Osteocyte (in vitro differentiated cells): Measurements from ENCODE around the gene ZBTB16. TPM values are rescaled to one million over a fixed set of nuclear protein-coding genes. Genes with fewer than 3 reads are reported as not detected.

Source experiments
- DNase-seq: peaks from one replicate; pipeline ENCODE4 v3.0.0; 2021; ENCODE audit warnings: mixed read lengths; ENCODE audit not compliant: unreplicated experiment; ENCODE audit errors: extremely low spot score
- H3K27ac Mint-ChIP-seq: one replicate; pipeline ENCODE4 v1.8.0; 2021; ENCODE audit warnings: mild to moderate bottlenecking, mixed read lengths; ENCODE audit not compliant: unreplicated experiment
- H3K27me3 Mint-ChIP-seq: one replicate; pipeline ENCODE4 v1.8.0; 2021; ENCODE audit warnings: mixed read lengths; ENCODE audit not compliant: unreplicated experiment
- H3K36me3 Mint-ChIP-seq: one replicate; pipeline ENCODE4 v1.8.0; 2021; ENCODE audit warnings: mixed read lengths; ENCODE audit not compliant: unreplicated experiment
- H3K4me1 Mint-ChIP-seq: one replicate; pipeline ENCODE4 v1.8.0; 2021; ENCODE audit warnings: mixed read lengths; ENCODE audit not compliant: unreplicated experiment
- H3K4me3 Mint-ChIP-seq: one replicate; pipeline ENCODE4 v1.8.0; 2021; ENCODE audit warnings: mild to moderate bottlenecking, moderate library complexity, mixed read lengths; ENCODE audit not compliant: unreplicated experiment
- H3K9me3 Mint-ChIP-seq: one replicate; pipeline ENCODE4 v1.8.0; 2021; ENCODE audit warnings: mixed read lengths; ENCODE audit not compliant: unreplicated experiment
- total RNA-seq: library from RNA; stranded (reverse); gene quantifications from 2 replicates; pipeline ENCODE4 v1.2.1, GENCODE V29; 2021
- TF ChIP-seq, protein P1 (sequence below): fragments of 200-600 bp; sonication (generic); IDR thresholded peaks from 2 replicates; pipeline ENCODE4 v1.5.0; 2021; ENCODE audit warnings: antibody characterized with exemption, mild to moderate bottlenecking, moderate library complexity

ZBTB16 gene
- total RNA-seq, 1 donor from 2014 or later, result 20.3 TPM

DNA sequence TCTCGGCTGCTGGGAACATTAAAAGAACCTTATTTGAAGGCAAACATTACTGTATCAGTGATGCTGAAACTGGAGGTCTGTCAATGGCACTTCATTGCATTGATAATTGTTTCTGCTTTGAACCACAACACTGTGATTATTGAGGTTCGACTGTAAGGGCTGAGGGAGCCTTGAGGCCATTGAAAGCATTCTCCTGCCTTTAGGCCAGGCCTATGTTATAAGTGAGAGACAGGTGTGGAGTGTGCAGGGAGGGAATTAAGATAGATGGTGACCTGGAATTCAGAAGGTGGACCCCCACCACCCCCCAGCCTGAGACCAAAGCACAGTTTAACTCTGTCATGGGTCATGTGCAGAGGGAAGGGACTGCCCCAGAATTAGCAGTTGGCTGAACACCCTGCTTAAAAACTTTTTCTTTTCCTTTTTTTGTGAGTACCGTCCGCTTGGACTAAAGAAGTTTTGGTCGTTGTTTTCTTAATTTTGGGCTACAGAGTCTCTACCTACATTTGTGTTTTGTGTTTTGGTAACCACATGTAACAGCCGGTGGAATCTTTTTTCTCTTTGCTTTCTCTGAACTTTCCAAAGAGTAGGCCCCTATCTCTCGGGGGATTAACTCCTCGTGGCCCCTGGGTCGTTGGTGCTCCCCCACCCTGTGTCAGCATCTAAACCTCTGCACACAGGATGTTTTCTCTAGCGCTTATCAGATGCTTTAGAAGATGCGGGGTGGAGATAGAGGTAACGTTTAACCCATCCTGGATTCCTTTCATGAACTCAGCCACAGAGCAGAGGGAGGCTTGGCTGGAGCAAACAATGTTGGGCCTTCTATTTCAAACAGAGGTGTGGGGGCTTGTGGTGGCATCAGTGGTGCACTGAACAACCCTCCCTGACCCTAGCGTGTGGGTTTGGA, 43.7 kb downstream of the ZBTB16 start:
- no peak overlapping the region for H3K4me3 Mint-ChIP-seq
- H3K27me3 Mint-ChIP-seq, result peaks cover 41% of the 10 kb centered on the region
- no peak for DNase-seq
- peaks cover 11% of the 10 kb centered on the region for H3K36me3 Mint-ChIP-seq
- H3K9me3 Mint-ChIP-seq, result no peaks in the 10 kb centered on the region
- H3K27ac Mint-ChIP-seq, result no peak overlapping the region
- TF ChIP-seq, protein P1, sequence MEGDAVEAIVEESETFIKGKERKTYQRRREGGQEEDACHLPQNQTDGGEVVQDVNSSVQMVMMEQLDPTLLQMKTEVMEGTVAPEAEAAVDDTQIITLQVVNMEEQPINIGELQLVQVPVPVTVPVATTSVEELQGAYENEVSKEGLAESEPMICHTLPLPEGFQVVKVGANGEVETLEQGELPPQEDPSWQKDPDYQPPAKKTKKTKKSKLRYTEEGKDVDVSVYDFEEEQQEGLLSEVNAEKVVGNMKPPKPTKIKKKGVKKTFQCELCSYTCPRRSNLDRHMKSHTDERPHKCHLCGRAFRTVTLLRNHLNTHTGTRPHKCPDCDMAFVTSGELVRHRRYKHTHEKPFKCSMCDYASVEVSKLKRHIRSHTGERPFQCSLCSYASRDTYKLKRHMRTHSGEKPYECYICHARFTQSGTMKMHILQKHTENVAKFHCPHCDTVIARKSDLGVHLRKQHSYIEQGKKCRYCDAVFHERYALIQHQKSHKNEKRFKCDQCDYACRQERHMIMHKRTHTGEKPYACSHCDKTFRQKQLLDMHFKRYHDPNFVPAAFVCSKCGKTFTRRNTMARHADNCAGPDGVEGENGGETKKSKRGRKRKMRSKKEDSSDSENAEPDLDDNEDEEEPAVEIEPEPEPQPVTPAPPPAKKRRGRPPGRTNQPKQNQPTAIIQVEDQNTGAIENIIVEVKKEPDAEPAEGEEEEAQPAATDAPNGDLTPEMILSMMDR, result no peak
- H3K4me1 Mint-ChIP-seq, result peaks cover 11% of the 10 kb centered on the region

DNA sequence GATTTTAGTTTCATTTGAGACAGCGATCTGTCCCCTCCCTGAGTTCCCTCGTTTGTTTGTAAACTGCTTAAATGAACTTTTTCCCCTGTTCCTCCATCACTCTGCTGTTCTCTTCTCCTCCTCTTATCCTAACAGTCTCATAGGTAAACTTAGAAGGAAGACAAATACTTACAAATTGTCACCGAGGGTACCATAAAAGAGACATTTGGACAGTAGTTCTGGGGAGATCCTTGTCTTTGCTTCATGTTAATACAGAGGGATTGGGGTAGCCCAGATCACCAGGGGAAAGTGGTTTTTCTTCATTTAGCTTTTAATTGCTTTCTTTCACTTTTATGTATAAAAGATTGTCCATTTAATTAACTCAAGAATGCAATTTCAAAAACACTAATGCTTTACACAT, 46.1 kb downstream of the ZBTB16 start:
- H3K27me3 Mint-ChIP-seq, result peaks cover 51% of the 10 kb centered on the region
- peaks cover 13% of the 10 kb centered on the region for H3K36me3 Mint-ChIP-seq
- no peak overlapping the region for H3K4me3 Mint-ChIP-seq
- H3K9me3 Mint-ChIP-seq, result no peaks in the 10 kb centered on the region
- TF ChIP-seq, protein P1, result no peak
- no peak overlapping the region for H3K27ac Mint-ChIP-seq
- H3K4me1 Mint-ChIP-seq, result peaks cover 23% of the 10 kb centered on the region
- no peak for DNase-seq

DNA sequence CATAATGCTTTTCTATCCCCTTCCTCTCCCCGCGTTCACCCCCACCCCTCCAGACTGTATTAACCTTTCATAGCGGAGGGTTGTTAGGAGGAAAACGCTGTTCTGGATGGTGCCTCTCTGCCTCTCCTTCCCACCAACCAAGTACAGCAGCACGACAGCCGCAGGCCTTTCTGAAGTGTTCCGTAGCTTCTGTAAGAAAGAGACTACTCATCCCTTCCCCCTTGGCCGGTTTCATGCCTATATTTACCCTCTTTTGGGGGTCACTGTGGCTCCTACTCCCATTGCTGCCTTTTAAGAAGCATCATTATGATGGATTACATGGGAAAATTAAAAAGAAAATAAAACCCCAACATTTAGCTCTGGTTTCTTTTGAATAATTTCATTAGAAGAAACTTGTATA, 46.5 kb downstream of the ZBTB16 start:
- TF ChIP-seq, protein P1, result no peak
- no peak overlapping the region for H3K4me3 Mint-ChIP-seq
- no peaks in the 10 kb centered on the region for H3K9me3 Mint-ChIP-seq
- peaks cover 27% of the 10 kb centered on the region for H3K4me1 Mint-ChIP-seq
- H3K27me3 Mint-ChIP-seq, result peaks cover 56% of the 10 kb centered on the region
- no peak for DNase-seq
- H3K27ac Mint-ChIP-seq, result no peak overlapping the region
- H3K36me3 Mint-ChIP-seq, result peaks cover 13% of the 10 kb centered on the region

DNA sequence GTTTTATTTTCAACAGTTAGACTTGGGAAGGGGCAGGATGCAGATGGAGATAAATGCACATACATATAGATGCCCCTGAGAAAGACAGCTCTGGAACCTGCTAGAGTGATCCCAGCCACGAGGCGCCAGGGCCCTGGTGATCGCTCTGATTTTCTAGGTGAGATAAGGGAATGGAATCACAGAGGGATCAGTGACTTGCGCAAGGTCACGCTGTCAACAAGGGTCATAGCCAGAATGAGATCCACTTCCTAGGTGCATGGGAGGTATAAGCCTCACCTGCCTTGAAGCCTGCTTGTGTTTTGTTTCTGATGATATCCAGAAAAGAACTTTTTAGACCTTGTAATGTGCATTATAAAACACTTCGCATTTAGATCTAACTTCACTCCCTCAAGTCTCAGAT, 47.5 kb downstream of the ZBTB16 start:
- Mint-ChIP-seq H3K27me3 (peaks cover 57% of the 10 kb centered on the region), H3K4me3 (no peak overlapping the region), H3K4me1 (peaks cover 36% of the 10 kb centered on the region), H3K27ac (no peak overlapping the region), H3K9me3 (no peaks in the 10 kb centered on the region), H3K36me3 (peaks cover 13% of the 10 kb centered on the region)
- TF ChIP-seq, protein P1, result no peak
- DNase-seq, result no peak

DNA sequence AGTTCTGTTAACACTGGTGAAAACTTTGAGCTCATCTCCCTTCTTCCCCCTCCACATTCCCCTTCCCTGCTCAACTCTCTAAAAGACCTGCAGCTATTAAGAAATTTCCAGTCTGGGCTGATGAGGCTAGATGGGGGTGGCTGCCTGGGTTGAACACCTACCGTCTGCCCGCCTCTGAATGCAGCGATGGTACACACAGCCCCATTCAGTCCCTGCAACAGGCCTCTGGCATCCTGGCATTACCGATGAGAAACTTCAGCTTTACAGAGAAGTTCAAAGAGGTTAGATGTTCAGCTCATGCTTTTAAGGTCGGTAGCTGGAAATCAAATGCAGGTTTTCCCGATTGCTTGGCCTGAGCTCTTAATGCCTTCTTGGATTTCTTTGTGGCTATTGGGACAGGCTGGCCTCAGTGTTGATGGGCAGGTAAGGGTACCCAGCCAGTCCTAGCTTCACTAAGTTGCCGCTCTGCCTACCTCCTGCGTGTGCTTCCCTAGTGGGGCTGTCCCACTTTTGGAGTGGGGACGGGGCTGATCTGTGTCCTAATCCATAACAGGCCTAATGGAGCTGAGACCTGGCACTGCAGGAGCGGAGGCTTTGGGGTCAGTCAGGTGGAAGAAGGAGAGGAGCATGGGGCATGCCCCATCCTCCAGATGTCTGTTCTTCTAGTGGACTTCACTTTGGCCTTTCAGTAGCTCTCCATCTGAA, 49.1 kb downstream of the ZBTB16 start:
- no peak overlapping the region for H3K27ac Mint-ChIP-seq
- peaks cover 62% of the 10 kb centered on the region for H3K27me3 Mint-ChIP-seq
- no peak overlapping the region for H3K4me3 Mint-ChIP-seq
- peaks cover 42% of the 10 kb centered on the region for H3K4me1 Mint-ChIP-seq
- DNase-seq, result no peak
- H3K9me3 Mint-ChIP-seq, result no peaks in the 10 kb centered on the region
- peaks cover 15% of the 10 kb centered on the region for H3K36me3 Mint-ChIP-seq
- TF ChIP-seq, protein P1, result no peak
